ENCODE results near the gene PCAT7. TPM values are rescaled to one million over a fixed set of nuclear protein-coding genes. Genes with fewer than 3 reads are reported as not detected.

The PCAT7 gene
- total RNA-seq, 2 donors from 2014 or later: not detected

- Mint-ChIP-seq H3K4me3 (no peak overlapping the region), H3K27me3 (no peaks in the 10 kb centered on the region), H3K27ac (no peak overlapping the region), H3K36me3 (no peaks in the 10 kb centered on the region), H3K9me3 (no peaks in the 10 kb centered on the region), H3K4me1 (ENCODE audit: low read depth in 2 of 2) (peaks cover 5 to 6% of the 10 kb centered on the region in 2 donors)
- no peak for ATAC-seq
- no peak for DNase-seq (ENCODE audit: low spot score)
Measured at GRCh38 chr9:94600715-94601114, 45.8 kb downstream of the PCAT7 start.

- Mint-ChIP-seq H3K36me3 (no peaks in the 10 kb centered on the region), H3K27me3 (no peaks in the 10 kb centered on the region), H3K4me3 (no peak overlapping the region), H3K27ac (no peak overlapping the region), H3K4me1 (ENCODE audit: low read depth in 2 of 2) (peaks cover 5 to 6% of the 10 kb centered on the region in 2 donors), H3K9me3 (no peaks in the 10 kb centered on the region)
- ATAC-seq: no peak
- no peak for DNase-seq (ENCODE audit: low spot score)
Measured at GRCh38 chr9:94602666-94603065, 47.8 kb downstream of the PCAT7 start.

- Mint-ChIP-seq H3K4me3 (no peak overlapping the region), H3K27me3 (no peaks in the 10 kb centered on the region), H3K4me1 (ENCODE audit: low read depth in 2 of 2) (peaks cover 5 to 6% of the 10 kb centered on the region in 2 donors), H3K9me3 (no peaks in the 10 kb centered on the region), H3K36me3 (no peaks in the 10 kb centered on the region), H3K27ac (no peak overlapping the region)
- peak; percentile 67 to 72 for ATAC-seq
- no peak for DNase-seq (ENCODE audit: low spot score)
Measured at GRCh38 chr9:94603259-94604160, 48.6 kb downstream of the PCAT7 start.

- H3K4me3 Mint-ChIP-seq: no peak overlapping the region
- no peaks in the 10 kb centered on the region for H3K36me3 Mint-ChIP-seq
- no peak for DNase-seq (ENCODE audit: low spot score)
- H3K27me3 Mint-ChIP-seq: peaks cover 0 to 4% of the 10 kb centered on the region in 2 donors
- no peaks in the 10 kb centered on the region for H3K9me3 Mint-ChIP-seq
- no peak overlapping the region for H3K27ac Mint-ChIP-seq
- ATAC-seq: no peak
- peaks cover 11 to 13% of the 10 kb centered on the region in 2 donors for H3K4me1 Mint-ChIP-seq (ENCODE audit: low read depth in 2 of 2)
Measured at GRCh38 chr9:94606646-94607422, 52.0 kb downstream of the PCAT7 start.

GRCh38 chr9:94607423-94607691, 52.5 kb downstream of the PCAT7 start:
- Mint-ChIP-seq H3K27me3 (peaks cover 0 to 4% of the 10 kb centered on the region in 2 donors), H3K4me3 (no peak overlapping the region), H3K27ac (no peak overlapping the region), H3K4me1 (ENCODE audit: low read depth in 2 of 2) (peaks cover 16 to 18% of the 10 kb centered on the region in 2 donors), H3K9me3 (no peaks in the 10 kb centered on the region), H3K36me3 (no peaks in the 10 kb centered on the region)
- DNase-seq (ENCODE audit: low spot score) (no peak), ATAC-seq (no peak)

GRCh38 chr9:94610181-94610606, 55.3 kb downstream of the PCAT7 start:
- DNase-seq (ENCODE audit: low spot score): no peak
- no peak for ATAC-seq
- Mint-ChIP-seq H3K27ac (no peak overlapping the region), H3K36me3 (no peaks in the 10 kb centered on the region), H3K27me3 (peaks cover 0 to 4% of the 10 kb centered on the region in 2 donors), H3K4me1 (ENCODE audit: low read depth in 2 of 2) (peaks cover 10 to 12% of the 10 kb centered on the region in 2 donors), H3K4me3 (no peak overlapping the region), H3K9me3 (no peaks in the 10 kb centered on the region)

GRCh38 chr9:94611638-94612068, 56.8 kb downstream of the PCAT7 start:
- H3K27ac Mint-ChIP-seq: no peak overlapping the region
- DNase-seq (ENCODE audit: low spot score) (no peak), ATAC-seq (peak in 1 of 2 donors; percentile 57)
- peaks cover 0 to 4% of the 10 kb centered on the region in 2 donors for H3K27me3 Mint-ChIP-seq
- no peaks in the 10 kb centered on the region for H3K36me3 Mint-ChIP-seq
- peaks cover 10 to 12% of the 10 kb centered on the region in 2 donors for H3K4me1 Mint-ChIP-seq (ENCODE audit: low read depth in 2 of 2)
- H3K4me3 Mint-ChIP-seq: no peak overlapping the region
- H3K9me3 Mint-ChIP-seq: no peaks in the 10 kb centered on the region

DNA sequence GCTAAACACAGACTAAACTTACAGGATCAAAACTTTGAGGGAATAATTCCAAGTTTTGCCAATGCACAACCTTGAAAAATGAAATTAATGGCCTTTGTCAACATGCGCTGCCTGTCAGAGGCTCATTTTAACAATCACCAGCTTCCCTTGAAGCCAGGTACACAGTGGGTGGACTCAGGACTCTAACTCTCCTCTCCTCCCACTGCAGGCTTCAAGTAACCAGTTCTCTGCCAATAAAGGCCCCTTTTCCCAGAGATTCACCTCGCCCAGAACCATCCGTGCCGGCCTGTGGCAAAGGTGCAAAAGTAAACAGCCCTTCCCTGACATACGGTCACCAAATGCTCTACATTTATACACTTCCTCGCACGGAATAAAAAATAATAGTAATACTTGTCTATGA, 57.2 kb downstream of the PCAT7 start:
- peaks cover 10 to 12% of the 10 kb centered on the region in 2 donors for H3K4me1 Mint-ChIP-seq (ENCODE audit: low read depth in 2 of 2)
- DNase-seq (ENCODE audit: low spot score) (no peak), ATAC-seq (no peak)
- peaks cover 0 to 4% of the 10 kb centered on the region in 2 donors for H3K27me3 Mint-ChIP-seq
- no peaks in the 10 kb centered on the region for H3K36me3 Mint-ChIP-seq
- H3K4me3 Mint-ChIP-seq: no peak overlapping the region
- H3K9me3 Mint-ChIP-seq: no peaks in the 10 kb centered on the region
- no peak overlapping the region for H3K27ac Mint-ChIP-seq

DNA sequence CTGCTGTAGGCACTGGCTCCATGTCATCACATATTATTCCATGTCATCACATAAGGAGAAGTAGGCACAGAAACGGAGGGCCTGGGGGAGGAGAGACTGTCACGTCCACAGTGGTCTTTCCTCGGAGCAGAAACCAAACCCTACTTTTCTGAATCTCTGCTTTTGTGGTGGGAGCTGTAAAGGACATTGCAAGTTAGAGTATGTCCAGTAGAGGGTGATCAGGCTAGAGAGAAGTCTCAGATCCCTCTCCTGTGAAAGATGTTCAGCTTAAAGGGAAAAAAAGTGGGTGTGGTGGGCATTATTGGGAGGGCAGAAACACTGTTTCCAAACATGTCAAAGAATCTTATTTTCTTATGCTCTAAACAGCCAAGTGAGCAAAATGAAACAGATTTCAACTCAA, 58.1 kb downstream of the PCAT7 start:
- Mint-ChIP-seq H3K4me1 (ENCODE audit: low read depth in 2 of 2) (peaks cover 10 to 12% of the 10 kb centered on the region in 2 donors), H3K27me3 (peaks cover 0 to 4% of the 10 kb centered on the region in 2 donors), H3K9me3 (no peaks in the 10 kb centered on the region), H3K36me3 (no peaks in the 10 kb centered on the region), H3K27ac (no peak overlapping the region), H3K4me3 (no peak overlapping the region)
- no peak for DNase-seq (ENCODE audit: low spot score)
- no peak for ATAC-seq

GRCh38 chr9:94619026-94619425, 64.1 kb downstream of the PCAT7 start:
- Mint-ChIP-seq H3K4me3 (no peak overlapping the region), H3K9me3 (no peaks in the 10 kb centered on the region), H3K27ac (no peak overlapping the region), H3K4me1 (ENCODE audit: low read depth in 2 of 2) (no peaks in the 10 kb centered on the region), H3K36me3 (no peaks in the 10 kb centered on the region), H3K27me3 (no peaks in the 10 kb centered on the region)
- DNase-seq (ENCODE audit: low spot score) (no peak), ATAC-seq (no peak)

Other genes with a start within 250 kb of the PCAT7 start
- gene NUTM2F, start 226.4 kb upstream of the PCAT7 start, total RNA-seq: not detected
- not detected for gene FBP2, start 38.7 kb downstream of the PCAT7 start, total RNA-seq
- gene FBP1, start 84.4 kb downstream of the PCAT7 start, total RNA-seq: 1 to 10 TPM; 1.4 to 4.9 TPM
- 10 to 100 TPM; 11.7 to 27.3 TPM for gene AOPEP, start 171.6 kb downstream of the PCAT7 start, total RNA-seq